Measurements from ENCODE around the gene NTRK3. TPM values are rescaled to one million over a fixed set of nuclear protein-coding genes. Genes with fewer than 3 reads are reported as not detected.

NTRK3 gene
- total and polyA plus RNA-seq, 2 of the 8 experiments (the other 6 are each of a cell fraction or from before 2014, with no cell fraction given): 4.5 to 6.8 TPM

DNA sequence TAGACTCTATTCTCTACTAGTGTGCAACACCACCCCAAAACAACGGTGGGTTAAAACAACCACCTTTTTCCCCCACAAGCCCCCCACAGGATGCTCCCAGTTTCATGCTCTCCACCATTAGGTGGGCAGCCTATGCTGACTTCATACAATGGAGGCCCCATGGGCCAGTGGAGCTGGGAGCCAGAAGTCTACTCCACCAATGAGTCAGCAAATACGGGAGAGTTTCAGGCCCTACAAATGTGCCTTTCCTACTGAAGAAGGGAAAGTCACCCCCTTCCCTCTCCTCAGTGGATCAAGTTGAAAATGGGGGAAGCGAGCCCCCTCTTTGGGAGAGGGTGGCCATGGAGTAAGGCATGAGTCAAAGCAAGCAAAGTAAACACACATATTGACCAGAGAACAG is 278.6 kb downstream of the NTRK3 start:
- H4K91ac ChIP-seq (replicated peaks; ENCODE audit: insufficient read length, low read length): no peak overlapping the region
- no peaks in the 10 kb centered on the region for H3K27me3 ChIP-seq (replicated peaks in 1 of 4; ENCODE audit: control insufficient read depth in 3 of 4, extremely low read depth in 1 of 4, insufficient read depth in 3 of 4, low read length in 3 of 4)
- ChIA-PET CTCF (ENCODE audit: partially characterized antibody) (no interaction called here), POLR2A (ENCODE audit: partially characterized antibody) (no interaction called here)
- H2BK120ac ChIP-seq (replicated peaks; ENCODE audit: low read depth, low read length): no peak overlapping the region
- no peaks in the 10 kb centered on the region for H3K79me1 ChIP-seq (ENCODE audit: low read depth, low read length)
- H3K4me1 ChIP-seq (replicated peaks in 1 of 4; ENCODE audit: control insufficient read depth in 3 of 4, insufficient read depth in 4 of 4, low read length in 3 of 4): no peaks in the 10 kb centered on the region
- H2AK5ac ChIP-seq (ENCODE audit: low read depth, low read length): no peak overlapping the region
- H3K4ac ChIP-seq (replicated peaks; ENCODE audit: insufficient read length, low read depth, low read length): no peak overlapping the region
- H3K4me2 ChIP-seq (ENCODE audit: insufficient read depth in 1 of 2, low read depth in 2 of 2, low read length in 2 of 2): no peak overlapping the region
- H2BK5ac ChIP-seq (ENCODE audit: low read depth, low read length): no peak overlapping the region
- DNase-seq (ENCODE audit: low read depth in 1 of 2, low spot score in 2 of 2): no peak
- H4K8ac ChIP-seq (ENCODE audit: extremely low read depth, insufficient read depth, low read length): no peak overlapping the region
- TF ChIP-seq CBX5 (IDR thresholded peaks at IDR 0.05; ENCODE audit: low read depth, low read length) (no peak), JUND (IDR thresholded peaks at IDR 0.05; ENCODE audit: low read length) (no peak), KDM4A (IDR thresholded peaks at IDR 0.05; ENCODE audit: low read depth, low read length, severe bottlenecking) (no peak), SP4 (IDR thresholded peaks at IDR 0.05; ENCODE audit: low read length) (no peak), SIN3A (conservative IDR thresholded peaks at IDR 0.05 in 1 of 2, IDR thresholded peaks at IDR 0.05 in 1 of 2; ENCODE audit: low read depth in 1 of 2, low read length in 2 of 2) (no peak), CHD1 (IDR thresholded peaks at IDR 0.05; ENCODE audit: low read depth, low read length) (no peak), PHF8 (conservative IDR thresholded peaks at IDR 0.05; ENCODE audit: low read depth, low read length) (no peak), SP1 (IDR thresholded peaks at IDR 0.05; ENCODE audit: low read depth, low read length) (no peak), HDAC2 (IDR thresholded peaks at IDR 0.05; ENCODE audit: borderline replicate concordance in 1 of 2, low read depth in 2 of 2, low read length in 2 of 2) (no peak), NANOG (IDR thresholded peaks at IDR 0.05; ENCODE audit: insufficient read depth, low read depth, low read length, poor library complexity, severe bottlenecking) (no peak), CEBPB (IDR thresholded peaks at IDR 0.05; ENCODE audit: low read depth, low read length) (no peak), HDAC6 (IDR thresholded peaks at IDR 0.05; ENCODE audit: low read depth, low read length) (no peak), TAF7 (optimal IDR thresholded peaks at IDR 0.05; ENCODE audit: borderline replicate concordance, low read depth, low read length) (no peak)
- no peak overlapping the region for H3K27ac ChIP-seq (ENCODE audit: low read depth, low read length)
- no peak overlapping the region for H3K18ac ChIP-seq (ENCODE audit: extremely low read depth, low read length)
- no peak overlapping the region for H2BK12ac ChIP-seq (ENCODE audit: low read depth, low read length)
- H3K23ac ChIP-seq (ENCODE audit: insufficient read length): no peak overlapping the region
- 90% methylated on average over 3 of the region's 3 CpGs; no CpG with 5 or more reads in 1 of the 2 experiments for WGBS, 2 experiments (ENCODE audit: extremely low coverage in 1 of 2, insufficient coverage in 1 of 2, insufficient read length in 1 of 2, insufficient replicate concordance in 2 of 2, low coverage in 1 of 2, low lambda C conversion rate in 2 of 2, missing lambda C conversion rate in 1 of 2)
- no peaks in the 10 kb centered on the region for H4K20me1 ChIP-seq (replicated peaks in 1 of 2; ENCODE audit: control insufficient read depth in 1 of 2, insufficient read depth in 2 of 2, low read length in 2 of 2)
- H3K36me3 ChIP-seq (ENCODE audit: control insufficient read depth in 2 of 4, insufficient read depth in 4 of 4, low read length in 3 of 4): no peaks in the 10 kb centered on the region
- no peak overlapping the region for H2BK20ac ChIP-seq (ENCODE audit: low read length)
- FAIRE-seq: no peak
- no peak overlapping the region for H3K56ac ChIP-seq (replicated peaks; ENCODE audit: insufficient read length, low read depth, low read length)
- no peak overlapping the region for H3K14ac ChIP-seq (ENCODE audit: insufficient read length)
- H2BK15ac ChIP-seq (ENCODE audit: low read length): no peak overlapping the region
- no peak overlapping the region for H3K4me3 ChIP-seq (ENCODE audit: extremely low read depth in 1 of 4, insufficient read depth in 2 of 4, low read depth in 3 of 4, low read length in 4 of 4)
- H3K9ac ChIP-seq (replicated peaks in 1 of 4; ENCODE audit: extremely low read depth in 1 of 4, low read depth in 3 of 4, low read length in 3 of 4): no peak overlapping the region
- H4K5ac ChIP-seq (ENCODE audit: insufficient read length, low read depth, low read length): no peak overlapping the region
- no peak overlapping the region for H2AFZ ChIP-seq (ENCODE audit: low read length)
- H3K23me2 ChIP-seq (ENCODE audit: low read depth, low read length): no peaks in the 10 kb centered on the region
- no peaks in the 10 kb centered on the region for H3K79me2 ChIP-seq (ENCODE audit: control insufficient read depth in 1 of 2, insufficient read depth in 2 of 2, low read length in 2 of 2)
- no peaks in the 10 kb centered on the region for H3K9me3 ChIP-seq (ENCODE audit: insufficient read depth in 2 of 2, low read depth in 1 of 2, low read length in 1 of 2)
